Stimulated activated CD8-positive, alpha-beta memory T cell treated with anti-CD3 and anti-CD28 coated beads, Interleukin-7, amount 100 ng/mL, for 24 hours (primary cell): Measurements from ENCODE around the gene NFIB.

ENCODE experiments used
- DNase-seq: peaks from one replicate; pipeline ENCODE4 v3.0.0-alpha.2; 2020; ENCODE audit warnings: low read depth

NFIB gene

DNA sequence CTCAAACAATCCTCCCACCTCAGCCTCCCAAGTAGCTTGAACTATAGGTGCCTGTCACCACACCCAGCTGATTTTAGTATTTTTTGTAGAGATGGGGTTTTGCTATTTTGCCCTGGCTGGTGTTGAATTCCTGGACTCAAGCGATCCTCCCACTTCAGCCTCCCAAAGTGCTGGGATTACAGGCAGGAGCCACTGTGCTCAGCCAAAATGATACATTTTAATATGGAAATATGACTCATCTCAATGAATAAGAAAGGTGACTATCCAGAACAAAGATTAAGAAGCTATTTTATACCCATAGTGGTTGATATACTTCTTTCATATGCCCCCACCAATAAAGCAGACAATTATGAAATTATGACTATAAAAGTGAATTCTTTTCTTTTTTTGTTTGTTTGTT is 166.2 kb downstream of the NFIB start:
- DNase-seq: no peak

DNA sequence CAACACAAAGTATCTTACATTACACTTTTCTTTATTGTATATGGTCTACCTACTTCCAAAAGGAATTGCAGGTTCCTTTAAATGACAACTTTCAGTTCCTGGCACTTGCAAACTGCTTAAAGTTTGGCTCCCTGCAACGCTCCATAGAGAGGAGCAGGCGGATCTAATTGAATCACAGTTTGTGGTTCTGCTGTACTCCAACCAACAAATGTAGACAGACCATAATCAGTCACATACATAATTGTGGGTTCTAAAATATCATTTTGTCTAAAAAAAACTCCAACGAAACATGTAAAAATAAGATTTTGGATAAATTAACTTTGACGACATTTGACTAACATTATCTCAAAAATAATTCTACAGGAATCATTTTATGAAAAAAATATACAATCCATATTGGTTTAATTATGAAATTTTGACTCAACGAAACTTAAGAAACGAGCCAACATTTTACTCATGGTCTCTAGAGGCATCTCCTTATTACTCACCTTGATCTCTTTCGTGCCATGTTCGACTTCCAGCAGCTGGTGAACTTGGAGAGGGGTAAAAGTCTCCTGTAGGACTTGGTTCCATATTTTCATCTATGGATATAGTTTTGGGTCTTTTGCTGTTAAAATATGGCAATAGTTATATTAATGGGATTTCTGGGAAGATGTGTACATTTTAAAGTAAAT is 167.6 kb downstream of the NFIB start:
- no peak for DNase-seq

DNA sequence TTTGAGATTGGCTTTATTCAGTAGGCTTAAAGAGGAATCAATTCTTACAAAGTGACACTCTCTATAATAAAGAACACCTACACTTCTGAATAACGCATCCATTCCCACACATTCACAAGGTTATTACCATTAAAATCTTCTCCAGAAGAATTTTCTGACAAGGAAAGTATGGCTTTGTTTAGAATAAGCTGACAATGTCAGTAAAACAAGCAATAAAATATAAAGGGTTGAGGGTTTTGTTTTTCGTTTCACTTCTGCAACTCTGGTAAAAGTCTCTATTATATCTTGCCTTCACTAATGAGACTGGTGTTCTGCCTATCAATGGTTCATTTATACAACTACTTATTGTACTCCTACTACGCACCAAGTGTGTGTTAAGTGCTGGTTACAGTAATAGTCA is 169.7 kb downstream of the NFIB start:
- no peak for DNase-seq

DNA sequence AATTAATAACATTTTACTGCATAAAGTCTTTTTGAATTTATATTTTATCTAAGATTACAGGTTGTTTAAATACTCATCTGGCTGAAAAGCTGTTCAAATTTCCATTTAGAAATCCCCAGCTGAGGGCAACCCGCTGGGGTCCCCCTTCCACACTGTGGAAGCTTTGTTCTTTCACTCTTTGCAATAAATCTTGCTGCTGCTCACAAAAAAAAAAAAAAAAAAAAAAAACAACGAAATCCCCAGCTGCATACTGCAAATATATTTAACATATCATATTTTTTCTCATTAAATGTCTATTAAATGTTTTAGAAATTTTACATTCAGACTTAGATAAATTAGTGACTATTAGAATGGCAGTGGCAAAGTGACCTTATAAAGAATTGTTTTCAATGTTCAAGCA is 172.2 kb downstream of the NFIB start:
- no peak for DNase-seq

DNA sequence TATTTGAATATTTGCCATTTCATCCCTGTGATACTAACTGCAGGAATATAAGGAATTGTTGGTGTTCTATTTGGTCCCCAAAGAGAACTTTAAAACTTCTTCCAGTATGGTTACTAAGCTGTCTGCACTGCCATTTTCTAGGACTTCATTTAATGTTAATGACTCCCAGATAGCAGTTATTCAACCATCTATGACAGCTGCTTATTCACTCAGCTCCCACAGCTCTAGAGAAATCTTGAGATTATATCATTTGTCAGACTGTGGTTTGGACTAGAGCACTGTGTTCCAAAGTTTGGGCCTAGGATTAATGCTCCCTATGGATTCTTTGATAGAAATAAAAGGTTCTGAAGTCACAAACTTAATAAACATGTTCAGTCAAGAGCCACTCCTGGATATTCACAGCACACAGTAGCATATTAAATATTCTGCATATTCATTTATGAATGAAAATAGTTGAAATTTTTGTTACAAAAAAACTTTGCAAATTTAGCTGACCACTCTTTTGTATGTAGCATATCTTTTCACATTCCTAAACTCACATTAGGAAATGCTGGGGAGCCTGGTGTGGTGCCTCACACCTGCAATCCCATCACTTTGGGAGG is 173.7 kb downstream of the NFIB start:
- no peak for DNase-seq

DNA sequence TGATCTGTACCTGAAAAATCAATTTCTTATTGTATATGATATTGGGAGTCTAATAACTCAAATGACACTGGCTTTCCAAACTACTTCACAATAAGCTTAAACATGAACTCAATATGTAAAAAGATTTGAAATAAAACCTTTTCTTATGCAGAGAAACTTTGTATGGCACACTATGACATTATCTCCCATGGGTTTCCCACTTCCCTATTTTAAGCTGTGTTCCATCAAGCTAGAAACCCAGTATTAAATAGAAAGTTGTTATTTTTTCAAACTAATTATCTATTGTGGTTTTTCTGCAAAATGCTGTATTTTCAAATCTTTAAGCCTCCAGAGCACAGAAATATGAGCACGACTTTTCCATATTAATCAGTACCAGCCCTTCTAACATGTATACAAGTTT is 174.7 kb downstream of the NFIB start:
- no peak for DNase-seq

DNA sequence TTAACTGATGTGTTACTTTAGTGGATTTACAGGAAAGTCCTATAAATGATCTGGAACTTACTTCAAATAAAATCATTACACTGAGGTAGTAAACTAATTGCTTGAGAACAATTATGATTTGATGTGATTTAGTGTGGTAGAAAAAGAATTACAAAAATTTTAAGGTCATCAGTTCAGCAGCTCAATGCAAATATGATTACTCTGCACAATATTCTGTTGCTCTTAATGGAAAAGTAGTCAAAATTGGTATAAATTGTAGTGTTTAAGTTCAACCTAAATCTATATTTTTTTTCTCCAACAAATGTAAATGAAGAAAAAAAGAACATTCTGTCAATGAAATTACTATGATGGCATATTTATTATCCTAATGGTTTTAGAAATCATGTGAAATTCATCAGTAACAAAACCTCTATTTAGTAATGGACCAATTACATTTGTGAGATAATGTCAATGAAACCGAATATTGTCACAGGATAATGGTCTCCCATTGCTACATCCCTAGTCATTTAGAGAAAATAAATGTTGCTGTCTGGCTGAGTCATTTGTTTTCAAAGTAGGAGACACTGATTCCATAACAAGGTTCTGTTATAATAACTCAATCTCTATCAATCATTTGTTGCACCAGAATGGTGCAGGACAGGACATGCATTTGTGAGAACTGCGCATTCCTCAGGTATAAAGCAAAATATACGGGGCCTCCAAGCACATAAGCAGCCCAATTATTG is 177.1 kb downstream of the NFIB start:
- DNase-seq: no peak

DNA sequence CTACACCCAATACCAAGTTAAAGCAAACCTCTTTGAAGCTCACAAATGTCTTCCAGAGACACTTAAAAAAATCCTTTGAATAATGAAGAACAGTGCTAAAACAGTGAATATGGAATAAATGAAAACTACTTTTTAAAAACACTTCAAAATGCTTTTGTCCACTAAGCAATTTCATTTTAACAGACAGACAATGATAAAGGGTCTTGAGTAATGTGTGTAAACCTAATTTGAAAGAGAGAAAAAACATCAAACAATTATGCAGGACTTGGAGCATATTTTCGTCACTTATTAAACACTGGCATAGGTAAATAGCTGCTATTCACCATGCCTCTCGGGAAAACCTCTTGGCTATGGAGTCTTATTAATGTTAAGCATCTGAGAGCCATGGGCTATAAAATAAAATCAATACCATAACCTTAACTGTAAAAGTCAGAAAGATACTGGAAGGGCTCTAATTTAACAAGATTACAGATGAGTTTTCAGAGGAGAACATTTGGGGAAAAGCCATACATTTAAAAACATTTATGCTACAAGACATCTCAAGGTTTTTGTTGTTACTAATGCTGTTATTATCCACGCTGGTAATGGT is 177.8 kb downstream of the NFIB start:
- DNase-seq: no peak

DNA sequence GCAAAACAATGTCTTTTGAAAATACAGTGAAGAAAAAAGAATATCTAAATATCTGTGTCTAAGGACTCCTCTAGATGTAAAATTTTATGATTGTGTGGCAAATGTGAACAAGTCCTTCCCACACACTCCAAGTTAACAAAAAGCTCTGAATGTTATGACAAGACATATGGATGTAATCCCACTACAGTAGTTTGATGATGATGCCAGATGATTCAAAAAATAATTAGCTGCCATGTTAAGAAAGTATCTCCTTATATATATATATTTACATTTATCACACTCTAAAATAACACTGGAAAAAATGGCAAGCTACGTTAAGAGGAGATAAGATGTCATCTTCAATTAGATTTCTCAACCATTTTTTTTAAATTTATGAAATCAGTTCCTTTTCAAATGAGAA is 178.5 kb downstream of the NFIB start:
- DNase-seq: no peak

DNA sequence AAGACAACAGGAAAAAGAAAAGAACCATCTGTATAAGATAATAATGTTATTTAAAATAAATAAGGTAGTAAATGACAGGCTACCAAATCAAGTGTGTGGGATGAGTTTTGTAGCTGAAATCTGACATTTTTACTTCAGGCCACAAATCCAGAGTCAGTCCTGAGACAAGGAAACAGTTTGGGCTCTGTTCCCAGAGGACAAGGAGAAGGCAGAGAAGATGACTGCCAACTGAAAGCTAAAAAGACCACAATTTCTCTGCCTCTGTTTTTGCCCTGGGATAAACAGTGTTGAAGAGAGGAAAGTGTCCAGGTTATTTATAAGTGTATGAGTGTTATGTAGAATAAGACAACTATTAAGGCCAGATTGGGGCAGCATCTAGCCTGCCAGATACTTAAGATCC is 180.5 kb downstream of the NFIB start:
- DNase-seq: no peak

DNA sequence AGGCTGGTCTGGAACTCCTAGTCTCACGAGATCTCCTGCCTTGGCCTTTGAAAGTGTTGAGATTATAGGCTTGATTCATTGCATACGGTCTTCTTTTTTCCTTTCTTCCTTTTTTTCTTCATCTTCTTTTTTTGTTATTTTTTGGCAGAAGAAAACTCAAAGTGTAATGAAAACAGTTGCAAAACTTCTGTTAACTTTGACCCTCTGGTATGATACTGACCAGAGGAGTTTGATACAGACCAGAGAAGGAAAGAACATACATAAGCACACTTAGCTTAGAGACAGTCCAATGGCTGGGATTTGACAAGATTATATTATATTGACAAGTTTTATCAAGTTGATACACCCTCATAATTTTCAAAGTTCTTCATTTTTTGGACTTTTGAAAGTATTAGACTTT is 181.2 kb downstream of the NFIB start:
- DNase-seq: no peak

DNA sequence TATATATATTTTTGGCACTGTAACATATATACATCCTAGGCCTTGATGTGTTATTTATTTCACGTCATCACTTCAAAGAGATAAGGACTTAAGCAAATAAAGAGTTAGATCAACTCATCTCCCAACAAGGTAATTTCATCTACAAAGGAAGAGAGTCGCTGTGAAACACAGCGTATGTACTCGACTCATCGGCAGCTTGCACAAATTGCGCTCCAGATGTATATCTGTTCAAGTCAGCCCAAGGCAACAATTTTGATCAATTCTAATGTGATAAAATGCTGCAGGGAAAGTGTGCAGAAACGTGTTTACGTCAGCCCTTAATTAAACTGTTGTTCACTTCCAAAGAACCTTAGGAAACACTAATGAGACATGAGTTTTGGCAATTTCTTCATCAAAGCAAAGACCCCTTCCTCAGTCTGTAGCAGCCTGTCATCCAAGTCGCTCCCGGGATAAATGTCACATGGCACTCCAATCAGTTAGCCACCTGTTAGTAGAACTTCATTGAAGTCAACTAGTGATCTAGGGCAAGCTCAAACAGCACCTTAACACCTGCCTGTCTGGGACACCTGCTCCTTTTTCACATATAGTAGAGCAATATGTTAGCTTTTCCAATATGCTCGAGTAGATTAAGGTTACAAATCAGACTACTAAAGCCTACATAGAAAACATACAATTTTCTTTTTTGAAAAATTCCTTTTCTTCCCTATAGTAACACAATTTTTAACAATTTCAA is 182.4 kb downstream of the NFIB start:
- no peak for DNase-seq

DNA sequence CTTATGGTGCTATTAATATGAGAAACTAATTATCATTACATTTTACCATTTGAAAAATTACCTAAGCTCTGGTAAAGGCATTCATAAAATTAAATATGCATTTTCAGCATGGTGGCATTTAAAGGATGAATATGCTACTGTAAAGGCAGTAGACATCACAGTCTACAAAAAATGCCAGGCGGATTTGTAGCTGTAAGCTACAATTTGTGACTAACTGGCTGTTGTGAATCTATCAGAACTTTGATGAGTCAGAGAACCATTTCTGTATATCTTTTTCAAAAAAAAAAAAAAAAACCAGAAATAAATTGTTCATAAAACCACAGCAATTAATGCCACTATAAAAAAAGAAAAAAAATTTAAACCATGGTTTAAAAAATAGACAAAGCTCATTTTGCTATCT is 186.3 kb downstream of the NFIB start:
- DNase-seq: no peak

DNA sequence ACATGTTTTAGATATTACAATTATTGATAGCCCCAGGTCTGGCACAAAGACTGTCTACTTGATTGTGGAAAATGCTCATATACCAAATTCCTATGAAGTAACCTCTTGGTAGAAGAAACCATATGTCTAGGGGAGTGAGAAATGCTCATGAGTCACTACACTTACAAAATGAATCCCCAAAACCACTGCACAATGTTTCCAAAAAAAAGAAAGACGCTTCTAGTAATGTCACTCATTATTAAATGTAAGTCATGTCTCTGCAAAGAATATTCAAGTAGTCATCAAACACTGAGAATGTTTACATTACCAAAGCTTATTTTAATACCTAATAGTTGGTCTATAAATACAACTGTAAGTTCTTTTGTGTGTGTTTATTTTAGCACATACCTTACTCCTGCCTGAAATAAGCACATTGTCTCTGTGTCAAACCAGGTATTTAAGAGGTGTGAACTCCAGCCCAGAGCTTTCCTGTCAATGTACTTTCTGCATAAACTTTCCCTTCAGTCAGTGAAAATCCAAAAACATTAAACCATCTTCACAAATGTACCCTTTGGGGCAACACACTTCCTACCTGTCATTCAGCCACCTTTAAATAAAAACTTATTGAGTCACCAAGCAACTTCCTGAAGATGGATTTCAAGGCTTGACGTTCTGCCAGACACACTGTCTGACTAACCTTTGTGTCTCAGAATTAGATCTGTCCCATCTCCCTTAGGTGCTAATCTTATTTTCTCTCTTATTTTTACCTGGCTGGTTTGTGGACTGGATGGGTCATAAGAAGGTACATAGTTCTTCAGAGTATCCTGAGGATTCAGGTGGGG is 194.0 kb downstream of the NFIB start:
- no peak for DNase-seq

DNA sequence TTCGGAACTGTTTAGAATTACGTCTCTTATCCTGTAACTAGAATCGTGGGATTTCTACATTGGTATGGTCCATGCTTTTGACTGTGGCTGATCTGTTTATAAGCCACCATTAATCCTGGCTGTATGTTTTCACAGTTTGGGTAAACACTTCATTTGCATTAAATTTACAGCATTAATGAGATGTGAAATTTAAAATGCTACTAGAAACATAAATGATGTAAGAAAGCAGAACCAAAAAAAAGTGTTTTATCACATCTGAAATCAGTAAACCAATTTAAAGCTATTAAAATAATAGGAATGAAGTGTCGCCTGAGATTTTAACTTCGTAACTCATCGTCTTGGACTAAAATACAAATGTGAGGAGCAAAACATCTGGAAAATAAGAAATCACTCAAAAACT is 201.7 kb downstream of the NFIB start:
- DNase-seq: no peak

DNA sequence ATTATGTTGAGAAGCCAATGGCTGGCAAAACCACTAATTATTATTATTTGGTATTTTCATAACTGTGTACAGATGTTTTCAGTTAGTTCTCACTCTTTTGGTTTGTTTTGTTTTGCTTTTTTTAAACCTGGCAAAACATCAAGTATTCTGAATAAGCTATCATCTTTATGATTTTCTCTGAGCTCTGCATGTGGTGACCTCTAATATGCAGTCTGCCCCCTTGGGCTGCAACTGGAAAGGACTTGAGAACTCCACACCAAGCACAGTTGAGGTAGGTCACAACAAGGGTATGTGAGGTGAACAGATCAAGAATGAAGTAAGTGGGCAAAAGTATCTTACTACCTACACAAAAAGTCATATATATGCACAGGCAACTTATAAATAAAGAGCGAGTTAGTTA is 202.2 kb downstream of the NFIB start:
- DNase-seq: no peak

DNA sequence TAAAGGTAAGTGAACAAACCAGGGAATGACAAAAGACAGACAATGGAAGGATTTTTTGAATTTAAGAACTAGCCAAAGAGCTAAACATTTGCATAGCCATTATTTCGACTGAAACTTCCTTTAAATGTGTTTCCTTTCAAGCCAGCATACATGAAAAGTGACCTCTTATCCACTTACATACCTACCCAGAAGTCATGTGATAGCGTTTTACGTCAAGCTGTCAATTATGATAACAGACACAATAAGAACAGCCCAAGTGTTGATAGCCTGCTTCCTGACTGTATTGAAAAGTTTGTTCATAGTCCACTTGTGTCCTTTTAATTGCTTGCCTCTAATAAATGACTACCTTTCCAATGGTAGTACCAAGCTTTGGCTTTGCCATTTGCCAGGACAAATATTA is 206.0 kb downstream of the NFIB start:
- DNase-seq: no peak

DNA sequence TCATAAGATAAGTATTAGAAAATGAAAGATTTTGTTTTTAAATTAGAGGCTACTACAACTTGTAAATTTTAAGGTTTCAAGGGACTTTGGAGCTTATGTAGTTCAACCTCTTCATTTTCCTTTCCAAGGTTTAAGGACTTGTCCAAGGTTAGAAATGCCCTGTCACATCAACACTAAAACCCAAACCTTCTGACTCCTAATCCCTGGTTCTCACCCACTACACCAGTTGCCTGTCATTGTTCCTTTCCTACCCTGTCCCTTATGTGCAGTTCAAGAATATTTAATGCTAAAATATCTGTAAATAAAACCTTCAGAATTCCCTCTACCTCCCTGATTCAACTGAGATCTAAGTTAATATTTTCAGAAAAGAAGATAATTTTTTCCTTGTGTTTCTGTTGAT is 206.4 kb downstream of the NFIB start:
- no peak for DNase-seq

DNA sequence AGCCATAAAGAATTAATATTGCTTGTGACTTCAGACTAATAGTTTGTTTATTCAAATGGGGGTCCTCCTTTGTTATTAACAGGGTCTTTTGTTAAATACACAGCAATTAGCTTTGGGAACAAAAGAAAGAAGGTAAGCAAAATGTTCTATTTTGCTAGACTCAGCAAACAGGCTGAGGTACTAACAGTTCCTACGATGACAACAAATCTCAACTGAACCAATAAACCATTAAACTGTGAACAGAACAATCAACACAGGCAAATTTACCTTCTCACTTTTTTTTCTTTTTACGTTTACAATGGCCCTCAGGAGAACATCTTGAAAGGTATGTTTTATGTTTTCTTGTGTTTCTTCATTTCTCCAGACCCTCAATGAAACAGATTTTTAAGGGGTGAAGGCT is 207.2 kb downstream of the NFIB start:
- DNase-seq: no peak

DNA sequence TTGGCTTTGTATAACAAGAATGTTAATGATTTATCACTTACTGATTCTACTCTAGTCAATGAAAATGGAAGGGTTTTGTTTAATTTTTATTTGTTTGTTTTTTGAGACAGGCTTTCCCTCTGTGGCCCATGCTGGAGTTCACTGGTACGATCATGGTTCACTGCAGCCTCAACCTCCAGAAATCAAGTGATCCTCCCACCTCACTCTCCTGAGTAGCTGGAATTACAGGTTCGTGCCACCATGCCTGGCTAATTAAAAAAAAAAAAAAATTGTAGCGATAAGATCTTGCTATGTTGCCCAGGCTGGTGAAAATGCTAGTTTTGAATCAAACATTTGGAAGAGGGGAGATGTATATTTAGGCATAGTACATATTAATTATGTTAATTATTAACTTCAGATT is 209.4 kb downstream of the NFIB start:
- DNase-seq: no peak

DNA sequence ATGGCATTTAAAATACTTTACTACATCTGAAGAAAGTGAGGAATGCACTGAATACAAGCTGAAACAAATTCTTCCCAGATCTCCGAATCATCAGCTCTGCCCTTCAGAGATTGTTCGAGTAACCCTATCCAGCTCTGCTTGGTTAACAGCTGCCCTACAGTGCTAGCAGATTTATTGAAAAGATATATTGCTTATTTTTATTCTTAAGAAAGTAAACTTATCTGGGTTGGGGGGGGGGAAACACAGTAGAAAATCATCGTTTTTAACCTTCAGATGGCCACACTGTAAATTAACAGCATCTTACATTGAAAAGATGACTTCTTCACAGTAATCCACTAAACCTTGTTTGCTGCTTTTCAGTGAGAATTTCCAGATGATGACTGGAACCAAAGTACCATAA is 210.8 kb downstream of the NFIB start:
- DNase-seq: no peak

DNA sequence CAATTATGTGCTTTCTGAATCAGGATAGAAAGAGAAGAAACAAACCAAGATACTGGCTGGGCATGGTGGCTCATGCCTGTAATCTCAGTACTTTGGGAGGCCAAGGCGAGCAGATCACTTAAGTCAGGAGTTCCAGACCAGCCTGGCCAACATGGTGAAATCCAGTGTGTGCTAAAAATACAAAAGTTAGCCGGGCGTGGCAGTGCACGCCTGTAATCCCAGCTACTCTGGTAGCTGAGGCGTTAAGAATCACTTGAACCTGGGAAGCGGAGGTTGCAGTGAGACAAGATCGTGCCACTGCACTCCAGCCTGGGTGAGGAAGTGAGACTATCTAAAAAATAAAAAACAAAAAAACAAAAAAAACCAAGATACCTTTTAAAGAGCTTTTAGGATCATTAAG is 214.2 kb downstream of the NFIB start:
- no peak for DNase-seq
